Ishikawa (cell line): ENCODE results near the gene TXNDC11.

Source experiments
- FOXM1 ChIP-seq: IDR thresholded peaks from 2 replicates; pipeline ENCODE4 v1.6.1; 2012; ENCODE audit warnings: low read depth, borderline replicate concordance
- RAD21 ChIP-seq: IDR thresholded peaks from 2 replicates; pipeline ENCODE4 v1.6.1; 2012; ENCODE audit warnings: low read depth
- TEAD4 ChIP-seq: IDR thresholded peaks from 2 replicates; pipeline ENCODE4 v1.6.1; 2012
- YY1 ChIP-seq: IDR thresholded peaks from 2 replicates; pipeline ENCODE4 v1.6.1; 2012; ENCODE audit warnings: low read depth
- TF ChIP-seq, protein P1 (sequence below): IDR thresholded peaks from 2 replicates; pipeline ENCODE4 v1.6.1; 2012; ENCODE audit warnings: low read depth, mild to moderate bottlenecking

DNA sequence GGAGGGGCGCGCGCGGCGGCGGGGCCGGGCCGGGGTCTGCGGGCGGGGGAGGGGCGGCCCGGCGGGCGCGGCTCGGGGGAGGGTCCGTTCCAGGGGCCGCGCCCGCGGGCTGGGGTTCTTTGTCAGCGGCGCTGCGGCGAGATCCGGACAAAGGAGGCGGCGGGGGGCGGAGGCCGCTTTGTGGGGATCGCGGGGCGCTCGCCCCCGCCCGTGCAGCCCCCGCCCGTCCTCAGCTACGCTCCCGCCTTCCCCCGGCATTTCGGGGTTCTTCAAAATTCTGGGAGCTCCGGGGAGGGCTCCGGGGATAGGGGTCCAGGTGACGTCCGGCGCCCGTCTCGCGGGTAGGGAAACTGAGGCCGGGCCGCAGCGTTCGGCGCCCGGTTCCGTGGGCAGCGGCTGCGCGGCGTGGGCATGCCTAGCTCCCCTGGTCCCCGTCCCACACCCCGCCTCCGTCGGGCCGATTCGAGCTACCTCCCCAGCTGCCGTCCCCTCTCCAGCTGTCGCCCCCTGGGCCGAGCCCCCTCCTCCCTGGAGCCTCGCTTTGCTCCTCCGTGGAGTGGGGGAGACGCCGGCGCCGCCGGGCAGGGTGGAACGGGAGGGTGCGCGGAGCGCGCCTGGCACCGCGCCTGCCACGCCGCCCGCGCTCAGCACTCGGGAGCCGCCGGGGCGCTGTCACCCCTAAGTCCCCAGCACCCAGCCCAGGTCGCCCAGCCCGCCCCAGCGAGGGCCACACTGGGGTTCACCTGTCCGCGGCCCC is 73.9 kb downstream of the TXNDC11 start:
- TF ChIP-seq FOXM1: no peak
- TF ChIP-seq YY1: no peak
- no peak for TF ChIP-seq TEAD4
- TF ChIP-seq RAD21: no peak
- TF ChIP-seq, protein P1, sequence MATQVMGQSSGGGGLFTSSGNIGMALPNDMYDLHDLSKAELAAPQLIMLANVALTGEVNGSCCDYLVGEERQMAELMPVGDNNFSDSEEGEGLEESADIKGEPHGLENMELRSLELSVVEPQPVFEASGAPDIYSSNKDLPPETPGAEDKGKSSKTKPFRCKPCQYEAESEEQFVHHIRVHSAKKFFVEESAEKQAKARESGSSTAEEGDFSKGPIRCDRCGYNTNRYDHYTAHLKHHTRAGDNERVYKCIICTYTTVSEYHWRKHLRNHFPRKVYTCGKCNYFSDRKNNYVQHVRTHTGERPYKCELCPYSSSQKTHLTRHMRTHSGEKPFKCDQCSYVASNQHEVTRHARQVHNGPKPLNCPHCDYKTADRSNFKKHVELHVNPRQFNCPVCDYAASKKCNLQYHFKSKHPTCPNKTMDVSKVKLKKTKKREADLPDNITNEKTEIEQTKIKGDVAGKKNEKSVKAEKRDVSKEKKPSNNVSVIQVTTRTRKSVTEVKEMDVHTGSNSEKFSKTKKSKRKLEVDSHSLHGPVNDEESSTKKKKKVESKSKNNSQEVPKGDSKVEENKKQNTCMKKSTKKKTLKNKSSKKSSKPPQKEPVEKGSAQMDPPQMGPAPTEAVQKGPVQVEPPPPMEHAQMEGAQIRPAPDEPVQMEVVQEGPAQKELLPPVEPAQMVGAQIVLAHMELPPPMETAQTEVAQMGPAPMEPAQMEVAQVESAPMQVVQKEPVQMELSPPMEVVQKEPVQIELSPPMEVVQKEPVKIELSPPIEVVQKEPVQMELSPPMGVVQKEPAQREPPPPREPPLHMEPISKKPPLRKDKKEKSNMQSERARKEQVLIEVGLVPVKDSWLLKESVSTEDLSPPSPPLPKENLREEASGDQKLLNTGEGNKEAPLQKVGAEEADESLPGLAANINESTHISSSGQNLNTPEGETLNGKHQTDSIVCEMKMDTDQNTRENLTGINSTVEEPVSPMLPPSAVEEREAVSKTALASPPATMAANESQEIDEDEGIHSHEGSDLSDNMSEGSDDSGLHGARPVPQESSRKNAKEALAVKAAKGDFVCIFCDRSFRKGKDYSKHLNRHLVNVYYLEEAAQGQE: no peak
